Stimulated activated CD8-positive, alpha-beta memory T cell treated with anti-CD3 and anti-CD28 coated beads, Interleukin-4, amount 100 ng/mL, for 1 hour (primary cell): ENCODE results near the gene MFAP4.

Source experiments
- DNase-seq, 2 donors: peaks; one replicate each; pipeline ENCODE4 v3.0.0-alpha.2; 2020; ENCODE audit warnings: low read depth in 2 of 2, low spot score in 1 of 2

MFAP4 gene

DNA sequence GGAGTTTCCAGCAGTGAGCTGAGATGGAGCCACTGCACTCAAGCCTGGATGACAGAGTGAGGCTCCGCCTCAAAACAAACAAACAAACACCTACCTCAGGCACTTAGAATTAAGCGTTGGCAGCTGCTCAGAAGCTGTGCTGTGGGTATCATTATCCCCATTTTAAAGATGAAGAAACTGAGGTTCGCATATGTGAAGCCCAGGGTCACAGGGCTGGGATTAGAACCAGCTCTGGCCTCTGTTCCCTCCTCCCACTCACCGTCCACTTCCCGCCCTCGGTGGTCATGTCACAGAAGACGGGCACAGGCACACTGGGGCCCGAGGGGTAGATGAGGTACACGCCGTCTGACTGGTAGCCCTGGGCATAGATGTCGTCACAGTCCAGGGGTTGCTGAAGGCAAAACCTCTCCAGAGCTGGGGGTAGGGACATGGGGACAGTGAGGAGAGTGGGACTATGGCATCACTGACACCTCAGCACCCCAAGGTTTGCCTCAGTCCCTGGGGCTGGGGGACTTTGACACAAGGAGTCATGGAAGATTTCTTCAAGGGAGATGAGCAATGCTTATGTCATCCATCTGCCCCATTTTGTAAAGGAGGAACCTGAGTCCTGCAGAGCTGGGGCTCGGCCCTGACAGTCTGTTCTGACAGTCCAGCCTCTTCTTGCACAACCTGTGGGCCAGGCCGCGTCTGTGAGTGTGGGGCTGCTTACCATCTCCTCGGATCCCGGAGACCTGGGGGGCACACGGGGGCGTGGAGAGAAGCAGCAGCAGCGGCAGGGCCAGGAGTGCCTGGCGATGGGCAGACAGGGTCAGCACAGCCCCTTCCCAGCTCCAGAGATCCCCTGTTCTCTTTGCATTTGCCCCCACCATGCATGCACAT is 700 bp downstream of the MFAP4 start:
- no peak for DNase-seq

DNA sequence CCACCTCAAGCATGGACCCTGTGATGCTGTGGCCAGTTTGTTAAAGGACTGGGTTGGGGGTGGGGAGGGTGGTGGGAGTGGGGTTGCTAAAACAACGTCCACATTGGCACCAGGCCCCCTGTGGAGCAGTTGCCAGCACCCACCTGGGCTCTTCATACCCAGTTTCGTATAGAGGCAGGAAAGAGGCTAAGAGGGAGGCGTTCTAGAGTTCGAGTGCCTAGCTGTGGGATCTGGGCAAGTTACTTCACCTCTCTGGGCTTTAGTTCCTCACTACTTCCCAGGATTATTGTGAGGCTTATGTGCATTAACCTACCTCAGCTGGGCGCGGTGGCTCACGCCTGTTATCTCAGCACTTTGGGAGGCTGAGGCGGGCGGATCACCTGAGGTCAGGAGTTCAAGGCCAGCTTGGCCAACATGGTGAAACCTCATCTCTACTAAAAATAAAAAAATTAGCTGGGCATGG is 1.4 kb downstream of the MFAP4 start:
- no peak for DNase-seq

DNA sequence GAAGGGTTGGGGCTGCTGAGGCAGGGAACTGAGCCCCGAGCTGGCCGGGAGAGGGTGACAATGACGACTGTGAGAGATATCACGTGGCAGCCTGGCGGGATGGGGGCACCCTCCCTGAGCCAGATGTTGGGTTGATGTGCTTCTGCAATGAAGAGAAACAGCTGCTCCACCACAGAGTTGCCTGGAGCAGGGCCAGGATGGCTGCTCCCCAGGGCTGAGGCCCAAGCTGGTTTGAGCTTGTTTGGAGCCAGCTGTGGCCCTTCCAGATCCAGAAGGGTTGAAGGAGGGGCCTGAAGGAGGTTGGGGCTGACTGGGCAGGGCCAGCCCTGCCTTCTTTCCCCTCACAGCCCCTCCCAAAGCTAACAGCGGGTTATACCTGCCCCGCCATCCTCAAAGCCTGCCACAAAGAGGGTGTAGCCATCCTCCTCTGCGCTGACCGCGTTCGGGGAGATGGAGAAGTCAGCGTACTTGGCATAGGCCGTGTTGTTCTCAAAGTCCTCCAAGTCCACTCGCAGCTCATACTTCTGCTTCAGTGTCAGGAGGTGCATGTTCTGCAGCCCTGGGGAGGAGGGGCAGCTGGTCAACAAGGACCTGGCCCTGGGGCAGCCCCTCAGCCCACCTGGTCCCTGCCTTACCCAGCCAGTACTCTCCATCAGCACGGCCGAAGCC is 2.1 kb downstream of the MFAP4 start:
- DNase-seq = no peak

DNA sequence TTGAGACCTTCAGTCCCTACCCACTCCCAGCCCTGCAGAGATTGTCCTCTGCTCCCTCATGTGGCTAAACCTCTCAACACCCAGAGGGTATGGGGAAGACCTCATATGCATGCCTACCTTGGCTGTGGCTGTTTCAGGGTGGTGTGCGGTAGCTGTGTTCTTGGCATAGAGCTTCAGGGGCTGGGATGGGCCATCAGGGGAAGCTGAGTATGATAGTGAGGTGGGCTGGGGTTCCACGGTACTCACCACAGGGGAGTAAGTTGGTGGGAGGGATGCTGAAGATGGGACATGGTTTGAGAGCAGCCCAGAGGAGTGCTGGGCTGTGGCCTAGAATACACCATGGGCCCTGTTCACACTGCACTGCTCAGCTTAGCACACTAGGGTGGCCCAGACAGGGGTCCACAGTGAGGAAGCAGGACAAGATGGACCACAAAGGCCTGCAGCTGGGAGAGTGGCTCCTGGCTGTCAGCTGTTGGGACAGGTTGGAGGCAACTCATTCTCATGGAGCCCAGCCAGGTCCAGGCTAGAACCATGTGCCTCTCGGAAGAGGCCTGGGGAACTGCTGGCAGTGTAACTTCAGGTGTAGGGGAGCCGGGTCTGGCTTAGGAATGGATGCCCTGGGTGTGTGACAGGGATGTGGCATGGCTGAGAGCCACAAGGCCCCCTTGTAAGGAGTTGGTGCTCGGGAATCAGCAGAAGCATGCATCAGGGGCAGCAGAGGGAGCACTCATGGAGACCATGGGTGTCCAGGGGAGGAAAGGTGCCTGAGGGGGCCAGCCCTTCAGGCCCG is 3.1 kb downstream of the MFAP4 start:
- DNase-seq = no peak

DNA sequence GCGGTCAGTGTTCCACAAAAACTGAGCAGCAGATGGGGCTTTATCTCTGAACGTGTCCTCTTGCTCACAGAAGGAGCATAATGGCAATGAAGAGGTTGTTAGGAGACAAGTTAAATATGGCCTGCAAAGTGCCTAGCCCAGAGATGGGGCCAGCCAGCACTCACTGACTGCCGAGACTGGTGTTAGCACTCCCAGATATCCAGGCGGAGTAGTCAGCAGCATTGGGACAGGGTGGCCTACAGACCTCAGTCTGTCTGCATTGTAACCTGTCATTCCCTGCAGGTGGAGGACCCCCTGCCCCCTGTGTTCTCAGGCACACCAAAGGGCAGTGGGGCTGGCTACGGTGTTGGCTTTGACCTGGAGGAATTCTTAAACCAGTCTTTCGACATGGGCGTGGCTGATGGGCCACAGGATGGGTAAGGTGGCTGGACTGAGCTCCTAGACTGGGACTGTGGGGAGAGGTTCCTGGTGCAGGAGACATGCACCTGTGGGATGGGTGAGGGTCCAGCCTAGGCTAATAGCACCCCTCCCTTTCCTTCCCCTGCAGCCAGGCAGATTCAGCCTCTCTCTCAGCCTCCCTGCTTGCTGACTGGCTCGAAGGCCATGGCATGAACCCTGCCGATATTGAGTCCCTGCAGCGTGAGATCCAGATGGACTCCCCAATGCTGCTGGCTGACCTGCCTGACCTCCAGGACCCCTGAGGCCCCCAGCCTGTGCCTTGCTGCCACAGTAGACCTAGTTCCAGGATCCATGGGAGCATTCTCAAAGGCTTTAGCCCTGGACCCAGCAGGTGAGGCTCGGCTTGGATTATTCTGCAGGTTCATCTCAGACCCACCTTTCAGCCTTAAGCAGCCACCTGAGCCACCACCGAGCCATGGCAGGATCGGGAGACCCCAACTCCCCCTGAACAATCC is 4.2 kb downstream of the MFAP4 start:
- DNase-seq = no peak

DNA sequence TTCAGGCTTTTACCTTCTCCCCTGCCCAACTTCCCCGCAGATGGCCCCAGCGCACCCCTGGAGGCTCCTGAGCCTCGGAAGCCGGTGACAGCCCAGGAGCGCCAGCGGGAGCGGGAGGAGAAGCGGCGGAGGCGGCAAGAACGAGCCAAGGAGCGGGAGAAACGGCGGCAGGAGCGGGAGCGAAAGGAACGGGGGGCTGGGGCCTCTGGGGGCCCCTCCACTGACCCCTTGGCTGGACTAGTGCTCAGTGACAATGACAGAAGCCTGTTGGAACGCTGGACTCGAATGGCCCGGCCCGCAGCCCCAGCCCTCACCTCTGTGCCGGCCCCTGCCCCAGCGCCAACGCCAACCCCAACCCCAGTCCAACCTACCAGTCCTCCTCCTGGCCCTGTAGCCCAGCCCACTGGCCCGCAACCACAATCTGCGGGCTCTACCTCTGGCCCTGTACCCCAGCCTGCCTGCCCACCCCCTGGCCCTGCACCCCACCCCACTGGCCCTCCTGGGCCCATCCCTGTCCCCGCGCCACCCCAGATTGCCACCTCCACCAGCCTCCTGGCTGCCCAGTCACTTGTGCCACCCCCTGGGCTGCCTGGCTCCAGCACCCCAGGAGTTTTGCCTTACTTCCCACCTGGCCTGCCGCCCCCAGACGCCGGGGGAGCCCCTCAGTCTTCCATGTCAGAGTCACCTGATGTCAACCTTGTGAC is 5.1 kb downstream of the MFAP4 start:
- no peak for DNase-seq

DNA sequence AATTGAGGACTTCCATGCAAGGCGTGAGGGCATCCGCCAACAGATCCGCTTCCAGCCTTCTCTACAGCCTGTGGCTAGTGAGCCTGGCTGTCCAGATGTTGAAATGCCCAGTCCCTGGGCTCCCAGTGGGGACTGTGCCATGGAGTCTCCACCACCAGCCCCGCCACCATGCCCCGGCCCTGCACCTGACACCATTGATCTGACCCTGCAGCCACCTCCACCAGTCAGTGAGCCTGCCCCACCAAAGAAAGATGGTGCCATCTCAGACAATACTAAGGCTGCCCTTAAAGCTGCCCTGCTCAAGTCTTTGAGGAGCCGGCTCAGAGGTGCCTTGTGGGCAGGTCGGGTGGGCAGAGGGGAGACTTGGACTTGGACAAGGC is 5.6 kb downstream of the MFAP4 start:
- DNase-seq = no peak

DNA sequence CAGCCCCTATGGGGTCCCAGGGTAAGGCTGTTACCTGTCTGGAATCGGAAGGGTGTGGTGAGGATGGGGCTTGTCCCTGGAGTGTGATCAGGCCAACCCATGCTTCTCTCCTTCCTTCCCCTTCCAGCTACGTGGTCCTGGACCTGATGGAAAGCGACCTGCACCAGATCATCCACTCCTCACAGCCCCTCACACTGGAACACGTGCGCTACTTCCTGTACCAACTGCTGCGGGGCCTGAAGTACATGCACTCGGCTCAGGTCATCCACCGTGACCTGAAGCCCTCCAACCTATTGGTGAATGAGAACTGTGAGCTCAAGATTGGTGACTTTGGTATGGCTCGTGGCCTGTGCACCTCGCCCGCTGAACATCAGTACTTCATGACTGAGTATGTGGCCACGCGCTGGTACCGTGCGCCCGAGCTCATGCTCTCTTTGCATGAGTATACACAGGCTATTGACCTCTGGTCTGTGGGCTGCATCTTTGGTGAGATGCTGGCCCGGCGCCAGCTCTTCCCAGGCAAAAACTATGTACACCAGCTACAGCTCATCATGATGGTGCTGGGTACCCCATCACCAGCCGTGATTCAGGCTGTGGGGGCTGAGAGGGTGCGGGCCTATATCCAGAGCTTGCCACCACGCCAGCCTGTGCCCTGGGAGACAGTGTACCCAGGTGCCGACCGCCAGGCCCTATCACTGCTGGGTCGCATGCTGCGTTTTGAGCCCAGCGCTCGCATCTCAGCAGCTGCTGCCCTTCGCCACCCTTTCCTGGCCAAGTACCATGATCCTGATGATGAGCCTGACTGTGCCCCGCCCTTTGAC is 6.3 kb downstream of the MFAP4 start:
- no peak for DNase-seq

DNA sequence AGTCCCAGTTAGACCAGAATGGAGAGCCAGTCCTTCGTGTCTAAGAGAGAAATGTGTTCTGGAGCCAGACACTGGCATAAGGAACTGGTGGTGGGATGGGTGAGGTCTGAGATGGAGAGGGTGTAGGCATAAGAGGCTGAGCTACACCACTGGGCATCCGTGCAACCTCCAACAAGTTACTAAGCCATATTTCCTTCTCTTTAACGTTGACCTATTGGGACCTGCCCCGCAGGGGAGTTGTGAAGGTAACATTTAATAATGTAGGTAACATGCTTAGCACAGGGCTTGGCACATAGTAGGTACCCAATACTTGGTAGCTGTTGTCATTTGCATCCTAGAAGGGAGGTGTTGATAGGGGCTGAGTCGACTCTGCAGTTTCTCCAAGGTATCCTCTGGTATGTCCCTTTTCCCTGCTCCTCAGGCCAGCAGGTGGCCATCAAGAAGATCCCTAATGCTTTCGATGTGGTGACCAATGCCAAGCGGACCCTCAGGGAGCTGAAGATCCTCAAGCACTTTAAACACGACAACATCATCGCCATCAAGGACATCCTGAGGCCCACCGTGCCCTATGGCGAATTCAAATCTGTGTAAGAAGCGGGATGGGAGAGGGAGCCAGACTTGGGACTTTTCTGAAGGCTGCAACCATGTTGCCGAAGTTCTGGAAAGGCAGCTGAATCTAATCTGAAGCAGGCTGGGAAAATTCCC is 7.5 kb downstream of the MFAP4 start:
- no peak for DNase-seq

DNA sequence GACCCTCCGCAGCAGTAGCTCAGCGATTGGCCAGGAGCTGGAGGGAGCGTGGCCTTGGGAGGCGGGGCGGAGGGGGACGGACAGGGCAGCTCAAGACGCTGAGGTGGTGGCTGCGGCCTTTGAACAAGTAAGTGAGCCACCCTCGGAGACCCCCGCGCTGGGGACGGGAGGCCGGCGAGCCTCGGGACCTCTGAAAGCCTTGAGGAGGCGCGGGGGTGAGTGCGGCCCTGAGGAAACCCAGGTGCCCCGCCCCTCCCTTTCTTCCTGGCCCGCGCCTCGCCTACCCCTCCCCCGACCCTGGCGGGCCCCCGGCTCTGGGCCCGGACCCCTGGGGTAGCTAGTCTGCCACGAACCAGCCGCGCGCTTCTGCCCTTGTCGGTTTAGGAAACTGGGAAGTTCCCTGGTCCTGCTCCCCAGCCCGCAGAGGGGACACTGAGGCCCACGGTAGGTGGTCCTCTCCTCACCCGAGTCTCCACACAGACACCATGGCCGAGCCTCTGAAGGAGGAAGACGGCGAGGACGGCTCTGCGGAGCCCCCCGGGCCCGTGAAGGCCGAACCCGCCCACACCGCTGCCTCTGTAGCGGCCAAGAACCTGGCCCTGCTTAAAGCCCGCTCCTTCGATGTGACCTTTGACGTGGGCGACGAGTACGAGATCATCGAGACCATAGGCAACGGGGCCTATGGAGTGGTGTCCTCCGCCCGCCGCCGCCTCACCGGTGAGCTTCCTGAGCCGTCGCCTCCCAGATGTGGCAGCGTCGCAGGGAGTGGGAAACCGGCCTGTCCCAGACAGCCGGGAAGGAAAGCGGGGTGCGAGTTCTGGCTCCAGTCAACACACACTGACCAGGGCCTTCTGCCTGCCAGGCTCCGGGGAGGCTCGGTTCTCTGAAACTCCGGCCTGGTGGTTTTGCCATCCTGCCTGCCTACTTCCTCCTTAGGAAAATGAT is 8.3 kb downstream of the MFAP4 start, which contains the start of gene MAPK7:
Gene MAPK7 (plus strand): TSS at position 83 of the 945 bp plus-strand sequence. CDS start 403 bp downstream, at position 486.
- no peak for DNase-seq

DNA sequence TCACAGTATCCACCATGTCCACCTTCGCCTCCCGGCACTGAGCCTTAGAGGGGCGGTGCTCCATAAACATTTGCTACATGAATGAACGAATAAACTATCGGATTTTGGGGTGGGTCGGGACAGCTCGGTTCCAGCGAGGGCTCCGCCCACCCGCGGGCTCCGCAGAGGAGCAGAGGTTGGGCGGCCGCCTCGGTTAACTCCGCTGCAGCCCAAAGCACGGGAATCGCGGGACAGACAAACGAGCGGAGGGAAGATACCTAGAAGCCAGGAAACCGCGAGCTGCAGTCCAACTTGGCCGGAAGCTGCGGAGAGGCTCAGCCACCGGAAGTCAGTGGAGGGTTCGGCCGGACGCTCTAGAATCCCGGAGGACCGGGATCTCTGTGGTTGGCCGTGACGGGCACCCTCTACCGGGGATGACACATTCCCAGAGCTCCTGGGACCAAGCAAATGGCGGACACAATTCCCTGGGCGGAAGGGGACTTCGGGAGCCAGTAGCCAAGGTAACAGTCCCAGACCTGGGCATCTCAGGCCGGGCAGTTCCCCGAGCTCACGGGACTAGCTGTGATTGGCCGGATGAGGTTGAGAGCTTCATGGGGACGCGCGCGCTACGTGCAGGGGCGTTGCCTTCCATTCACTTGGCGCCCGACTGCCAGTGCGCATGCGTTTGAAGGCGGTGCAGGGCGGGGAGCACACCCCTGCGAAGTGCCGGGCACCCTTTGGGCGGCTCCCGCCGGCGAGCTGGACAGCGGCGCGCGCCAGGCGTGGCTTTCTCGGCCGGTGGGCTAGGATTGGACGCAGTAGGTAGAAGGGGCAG is 9.2 kb downstream of the MFAP4 start:
- peak; percentile 77 to 86 for DNase-seq

DNA sequence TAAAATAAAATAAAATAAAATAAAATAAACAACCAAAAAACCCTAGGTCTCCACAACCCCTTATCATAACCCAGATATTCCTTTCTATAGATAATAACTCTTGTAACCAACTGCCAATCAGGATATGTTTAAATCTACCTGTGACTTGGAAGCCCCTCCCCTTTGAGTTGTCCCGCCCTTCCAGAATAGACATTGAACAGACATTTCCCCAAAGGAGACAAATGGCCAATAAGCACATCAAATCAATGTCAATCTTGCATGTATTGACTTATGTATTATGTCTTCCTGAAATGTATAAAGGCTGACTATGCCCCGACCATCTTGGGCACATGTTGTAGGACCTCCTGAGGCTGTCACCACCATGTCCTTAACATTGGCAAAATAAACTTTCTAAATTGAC is 10.2 kb downstream of the MFAP4 start:
- DNase-seq = no peak

DNA sequence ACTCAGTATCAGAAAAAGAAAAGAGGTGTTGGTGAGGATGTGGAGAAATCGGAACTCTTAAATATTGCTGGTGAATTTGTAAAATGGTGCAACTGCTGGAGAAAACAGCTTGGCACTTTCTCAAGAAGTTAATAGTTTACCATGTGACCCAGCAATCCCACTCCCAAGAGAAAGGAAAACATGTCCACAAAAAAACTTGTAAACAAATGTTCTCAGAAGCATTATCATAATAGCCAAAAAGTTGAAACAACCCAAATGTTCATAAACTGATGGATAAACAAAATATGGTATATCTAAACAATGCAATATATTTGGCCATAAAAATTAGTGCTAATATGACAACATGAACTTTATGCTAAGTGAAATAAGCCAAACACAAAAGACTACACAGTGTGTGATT is 11.3 kb downstream of the MFAP4 start:
- no peak for DNase-seq

DNA sequence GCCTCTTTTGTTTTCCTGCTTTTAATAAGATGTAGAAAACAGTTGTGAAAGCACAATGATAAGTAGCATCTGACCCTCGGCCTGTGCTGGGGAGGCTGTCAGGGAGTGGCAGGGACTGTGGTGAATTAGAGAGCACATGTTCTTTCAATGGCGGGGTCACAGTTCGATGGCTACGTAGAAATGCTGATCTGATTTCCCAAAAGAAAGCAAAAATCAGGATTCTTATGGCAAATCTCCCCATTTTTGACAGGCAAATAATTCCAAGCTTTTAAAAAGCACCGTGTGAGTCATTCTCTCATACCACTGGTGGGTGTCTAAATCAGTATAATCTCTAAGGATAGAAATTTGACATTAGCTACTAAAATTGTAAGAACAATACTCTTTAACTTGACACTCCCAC is 12.9 kb downstream of the MFAP4 start:
- DNase-seq = no peak

DNA sequence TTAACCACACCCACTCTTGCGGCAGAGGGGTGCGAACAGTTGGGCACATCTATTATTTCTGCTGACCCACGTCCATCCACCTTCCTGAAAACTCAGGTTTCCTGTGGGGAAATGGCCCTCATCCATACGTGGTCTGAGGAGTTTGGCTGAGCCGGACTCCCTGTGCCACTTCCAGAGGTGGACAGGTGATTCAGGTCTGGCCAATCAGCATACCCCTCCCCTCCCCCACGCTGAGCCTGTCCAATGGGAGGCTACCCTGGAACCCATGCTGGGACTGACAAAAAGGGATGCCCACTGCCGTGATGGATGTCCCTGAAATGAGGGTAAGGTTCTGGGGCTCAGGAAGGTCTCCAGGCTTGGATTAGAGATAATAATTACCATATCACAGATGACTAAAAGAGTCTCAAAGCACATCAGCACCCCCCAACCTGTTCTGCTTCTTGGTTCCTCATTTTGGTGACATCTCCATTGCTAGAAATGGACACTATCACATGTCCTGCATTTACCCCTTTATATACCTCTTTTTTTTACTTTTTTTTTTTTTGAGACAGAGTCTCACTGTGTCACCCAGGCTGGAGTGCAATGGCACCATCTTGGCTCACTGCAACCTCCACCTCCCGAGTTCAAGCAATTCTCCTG is 14.0 kb downstream of the MFAP4 start:
- DNase-seq = no peak

DNA sequence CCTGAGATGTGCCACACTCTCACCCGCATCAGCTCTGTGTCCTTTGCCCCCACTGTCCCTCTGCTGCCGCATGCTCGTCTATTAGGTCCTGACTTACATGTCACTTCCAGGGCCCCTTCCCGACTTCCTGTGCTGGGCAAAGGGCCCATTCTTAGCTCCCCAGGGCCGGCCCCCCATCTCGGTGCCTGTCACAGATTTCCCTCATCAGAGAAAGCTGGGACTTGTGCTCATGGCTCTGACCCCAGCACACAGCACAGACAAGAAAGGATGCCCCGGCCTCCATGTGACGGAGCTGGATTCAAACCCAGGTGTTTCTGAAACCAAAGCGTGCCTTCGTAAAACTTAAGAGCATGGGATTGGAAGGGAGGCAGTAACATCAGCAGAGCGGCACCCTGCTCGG is 14.6 kb downstream of the MFAP4 start:
- no peak for DNase-seq
